ENCODE results near the gene CPT1B.

Gene CPT1B

GRCh38 chr22:50584106-50585096 lies 6.2 kb upstream of the CPT1B start:
- no peak for DNase-seq

DNA sequence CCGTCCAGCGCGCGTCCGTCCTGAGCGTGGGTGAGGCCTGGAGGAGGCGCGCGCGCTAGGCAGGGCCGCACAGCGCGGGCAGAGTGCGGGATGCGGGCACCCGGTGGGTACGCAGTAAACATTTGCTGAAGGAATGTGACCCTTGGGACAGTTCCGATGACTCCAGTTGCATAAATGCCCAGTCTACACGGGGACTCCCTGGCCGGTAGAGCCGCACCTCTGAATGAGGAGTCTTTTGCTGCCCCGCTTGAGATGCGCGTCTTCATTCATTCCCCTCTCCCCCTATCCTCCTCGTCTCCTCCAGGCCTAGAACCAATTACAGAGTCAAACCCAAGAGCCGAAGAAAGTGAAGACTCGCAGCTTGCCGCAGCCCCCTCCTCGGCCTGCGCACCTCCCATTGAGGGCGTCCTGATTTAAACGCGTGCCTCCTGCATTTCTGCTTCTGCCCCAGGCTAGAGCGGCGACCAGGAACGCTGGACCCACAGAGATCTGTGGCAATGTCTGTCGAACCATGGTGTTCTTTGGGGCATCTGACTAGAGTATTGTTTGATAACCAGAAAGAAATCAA lies 5.2 kb upstream of the CPT1B start:
- peak; percentile 62 for DNase-seq

DNA sequence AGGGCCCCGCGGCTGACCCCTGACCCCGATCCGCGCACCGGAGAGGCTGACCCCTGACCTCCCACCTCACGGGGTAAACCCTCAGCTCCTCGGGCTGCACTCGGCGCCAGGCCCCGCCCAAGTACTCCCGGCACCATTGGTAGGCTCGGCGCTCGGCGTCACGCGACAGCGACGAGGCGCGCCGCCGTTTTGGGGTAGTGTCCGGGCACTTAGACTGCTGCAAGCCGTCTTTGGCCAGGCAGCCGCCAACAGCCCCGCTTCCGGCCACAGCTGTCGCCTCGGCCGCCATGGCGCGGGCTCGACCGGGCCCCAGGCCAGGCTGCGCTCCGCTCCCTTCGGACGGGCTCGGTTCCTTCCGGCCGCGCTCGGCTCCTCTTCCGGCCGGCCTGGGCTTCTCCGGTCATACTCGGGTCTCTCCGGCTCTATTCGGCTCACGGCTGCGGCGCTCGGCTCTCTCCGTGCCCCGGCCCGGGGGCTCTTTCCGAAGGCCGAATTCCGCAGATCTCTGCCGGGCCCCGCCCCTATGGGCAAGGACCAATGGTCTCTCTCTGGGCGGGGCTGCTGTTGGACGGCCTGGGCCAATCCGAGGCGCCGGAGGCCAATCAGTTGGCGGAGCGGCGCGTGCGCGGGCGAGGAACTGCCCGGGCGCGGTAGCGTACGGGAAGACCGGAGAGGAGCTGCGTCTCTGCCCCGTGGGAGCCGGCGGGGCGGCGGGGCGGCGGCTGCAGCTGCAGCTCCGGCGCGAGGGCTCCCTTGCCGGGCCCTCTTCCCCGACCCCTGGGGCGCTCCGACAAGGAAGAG lies 4.5 kb upstream of the CPT1B start, which contains the start of gene CHKB:
Gene CHKB, minus strand, starts transcription at position 357 of the 801 bp plus-strand sequence. Its CDS starts 68 bp downstream, at position 289.
- peak; percentile 97 for DNase-seq

GRCh38 chr22:50581950-50582492 lies 3.8 kb upstream of the CPT1B start:
- no peak for DNase-seq

GRCh38 chr22:50581031-50581949 lies 3.1 kb upstream of the CPT1B start:
- DNase-seq: no peak

DNA sequence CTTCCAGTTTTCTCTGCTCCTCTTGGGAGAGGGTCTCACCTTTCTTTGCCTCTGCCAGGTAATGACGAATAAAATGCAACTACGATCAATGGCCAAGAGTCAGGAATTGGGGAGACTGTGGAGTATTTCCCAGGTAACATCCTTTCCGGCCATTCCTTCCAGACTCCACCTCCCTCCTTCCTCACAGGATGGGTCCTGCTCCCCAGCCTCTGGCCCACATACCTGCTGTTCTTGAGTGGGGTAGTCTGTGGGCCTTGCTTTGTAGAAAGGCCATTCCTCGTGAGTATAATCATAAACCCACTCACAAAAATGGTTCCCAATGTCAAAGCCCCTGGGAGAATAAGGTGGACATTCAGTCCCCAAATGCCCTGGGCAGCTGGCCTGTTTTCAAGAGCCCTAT lies 1.5 kb upstream of the CPT1B start:
- no peak for DNase-seq

DNA sequence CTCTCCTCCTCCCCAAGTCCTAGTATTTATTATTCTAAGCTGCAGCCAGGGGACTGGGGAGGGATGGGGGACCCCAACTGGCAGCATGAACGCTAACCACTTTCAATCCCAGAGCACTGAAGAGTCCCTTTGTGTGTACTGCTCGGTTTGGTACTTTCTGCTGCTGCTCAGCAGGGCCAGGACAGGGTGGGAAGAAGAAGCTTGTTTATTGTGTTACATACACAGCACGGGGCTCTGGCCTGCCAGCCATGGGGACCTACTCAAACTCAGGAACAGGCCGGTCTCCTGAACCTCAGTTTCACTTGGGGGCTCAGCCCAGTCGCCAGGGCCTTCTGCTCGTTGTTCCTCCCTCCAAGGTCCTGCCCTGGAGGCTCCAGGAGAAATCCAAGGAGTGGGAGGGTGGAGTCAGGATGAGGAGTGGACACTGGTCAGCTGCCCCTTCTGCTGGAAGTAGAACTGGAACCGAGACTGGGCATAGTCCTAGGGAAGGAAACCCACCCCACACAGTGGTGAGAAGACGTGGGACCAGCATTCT lies 616 bp upstream of the CPT1B start:
- no peak for DNase-seq

GRCh38 chr22:50577697-50577986 lies 585 bp downstream of the CPT1B start:
- no peak for DNase-seq

- no peak for DNase-seq
These were observed 1.2 kb downstream of the CPT1B start for GRCh38 chr22:50576806-50577696.

- peak; percentile 70 for DNase-seq
These were observed 2.2 kb downstream of the CPT1B start for GRCh38 chr22:50576070-50576469.

GRCh38 chr22:50575426-50575941 lies 2.7 kb downstream of the CPT1B start:
- no peak for DNase-seq

- DNase-seq: no peak
These were observed 3.9 kb downstream of the CPT1B start for GRCh38 chr22:50574383-50574755.

DNA sequence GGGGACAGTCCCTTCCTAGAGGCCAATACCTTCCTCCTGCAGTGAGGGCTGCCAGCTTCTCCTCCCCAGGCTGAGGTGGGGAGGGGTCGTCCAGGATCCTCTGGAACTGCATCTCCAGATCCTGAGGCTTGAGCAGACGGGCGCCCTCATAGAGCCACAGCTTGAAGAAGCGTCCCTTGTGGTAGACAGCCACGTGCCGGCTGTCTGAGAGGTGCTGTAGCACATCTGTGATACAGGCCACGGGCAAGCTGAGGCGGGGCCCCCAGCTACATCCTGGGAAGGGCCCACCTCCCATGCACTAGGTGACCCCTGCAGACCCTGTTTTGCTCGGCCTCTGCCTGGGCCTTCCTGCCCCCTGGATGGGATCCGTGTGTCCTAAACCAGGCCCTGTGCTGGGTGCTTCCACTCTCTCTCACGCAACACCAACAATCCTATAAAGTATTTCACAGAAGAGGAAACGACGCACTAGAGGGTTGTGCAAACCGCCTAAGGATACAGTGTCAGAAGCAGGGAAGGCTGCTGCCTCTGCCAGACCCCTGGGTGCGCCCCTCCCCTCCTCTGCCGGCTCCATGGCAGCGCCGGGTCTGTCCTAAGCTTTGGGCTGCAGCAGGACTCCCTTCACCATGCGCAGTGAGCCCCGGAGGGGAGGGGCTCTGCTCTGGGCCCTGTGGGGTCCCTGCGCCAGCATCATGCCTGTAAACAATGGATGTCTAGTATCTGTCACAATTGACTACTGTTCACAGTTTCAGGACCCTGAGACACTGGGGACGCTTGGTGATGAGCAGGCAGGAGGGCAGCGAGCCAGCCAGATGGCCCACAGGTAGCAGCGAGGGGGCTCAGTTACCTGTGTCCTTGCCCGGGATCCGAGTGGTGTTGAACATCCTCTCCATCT lies 4.5 kb downstream of the CPT1B start:
- no peak for DNase-seq

GRCh38 chr22:50572965-50573364 lies 5.3 kb downstream of the CPT1B start:
- DNase-seq: no peak

- DNase-seq: no peak
These were observed 6.7 kb downstream of the CPT1B start for GRCh38 chr22:50571264-50572175.

GRCh38 chr22:50570861-50571260 lies 7.4 kb downstream of the CPT1B start:
- no peak for DNase-seq

- no peak for DNase-seq
These were observed 8.2 kb downstream of the CPT1B start for GRCh38 chr22:50569896-50570535.

DNA sequence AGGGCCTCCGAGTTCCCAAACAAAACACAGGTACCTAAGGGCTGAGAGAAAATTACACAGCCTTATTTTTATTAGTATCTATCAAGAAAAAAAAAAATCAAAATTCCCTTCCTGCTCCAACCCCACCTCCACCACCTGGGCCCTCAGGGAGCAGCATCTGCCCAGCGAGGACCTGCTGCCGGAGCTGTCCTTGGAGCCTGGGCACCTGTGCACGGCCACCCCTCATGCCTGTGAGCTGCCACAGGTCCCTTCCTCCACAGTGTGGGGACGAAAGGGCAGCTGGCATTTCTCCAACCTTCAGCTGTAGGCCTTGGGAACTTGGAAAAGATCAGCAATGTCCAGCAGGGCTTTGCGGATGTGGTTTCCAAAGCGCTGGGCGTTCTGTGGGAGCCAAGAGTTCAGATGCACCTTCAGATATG lies 9.2 kb downstream of the CPT1B start:
- DNase-seq: no peak

Data from kidney glomerular epithelial cell (primary cell).